ENCODE results near the gene PNPLA7.

The PNPLA7 gene

DNA sequence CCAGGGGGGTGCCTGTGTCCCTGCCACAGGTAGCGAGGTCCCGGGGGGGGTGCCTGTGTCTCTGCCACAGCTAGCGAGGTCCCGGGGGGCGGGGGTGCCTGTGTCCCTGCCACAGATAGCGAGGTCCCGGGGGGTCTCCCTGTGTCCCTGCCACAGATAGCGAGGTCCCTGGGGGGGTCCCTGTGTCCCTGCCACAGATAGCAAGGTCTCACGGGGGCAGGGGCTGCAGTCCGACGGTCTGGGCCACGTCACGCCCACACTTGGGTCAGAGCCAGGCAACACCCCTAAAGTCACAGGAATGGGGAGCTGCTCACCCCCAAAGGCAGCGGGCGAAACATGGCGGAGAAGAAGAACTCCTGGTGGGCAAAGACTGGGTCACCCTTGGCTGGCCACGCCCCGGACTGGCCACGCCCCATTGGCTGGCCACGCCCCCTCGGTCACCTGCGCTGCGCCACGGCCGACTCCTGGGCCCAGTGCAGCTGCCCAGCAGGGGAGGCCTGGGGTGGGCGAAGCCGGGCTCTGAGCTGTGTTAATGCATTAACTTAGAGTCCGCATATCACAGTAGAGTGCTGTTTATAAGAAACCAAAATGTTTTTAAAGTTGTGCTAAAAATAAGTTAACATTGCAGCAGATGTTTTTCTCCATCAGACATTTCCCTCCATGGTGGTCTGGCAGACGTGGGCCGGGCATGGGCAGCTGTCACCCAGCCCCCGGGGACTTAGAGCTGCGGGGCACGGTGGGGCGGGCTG, 120.1 kb downstream of the PNPLA7 start:
- Histone ChIP-seq H3K4me1 (ENCODE audit: insufficient read depth, low read length) (no peaks in the 10 kb centered on the region; the same call in 1 of the 2 replicates), H3K36me3 (ENCODE audit: insufficient read depth, low read length) (no peaks in the 10 kb centered on the region), H3K9me3 (ENCODE audit: control insufficient read depth, insufficient read depth, low read length) (no peaks in the 10 kb centered on the region), H3K9ac (ENCODE audit: low read depth, low read length) (no peak overlapping the region; the same call in 1 of the 2 replicates)

DNA sequence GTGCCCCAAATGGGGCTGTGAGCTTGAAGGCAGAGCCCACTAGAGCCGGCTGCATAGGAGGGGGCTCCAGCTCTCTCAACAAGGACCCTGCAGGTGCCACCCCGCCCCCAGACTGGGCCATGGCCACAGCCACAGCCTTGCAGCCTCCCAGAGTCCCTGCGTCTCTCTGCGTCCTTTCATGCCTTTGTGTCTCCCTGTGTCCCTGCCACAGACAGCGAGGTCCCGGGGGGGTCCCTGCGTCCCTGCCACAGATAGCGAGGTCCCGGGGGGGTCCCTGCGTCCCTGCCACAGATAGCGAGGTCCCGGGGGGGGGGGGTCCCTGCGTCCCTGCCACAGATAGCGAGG, 120.7 kb downstream of the PNPLA7 start:
- H3K9me3 ChIP-seq (ENCODE audit: control insufficient read depth, insufficient read depth, low read length) = no peaks in the 10 kb centered on the region
- H3K4me1 ChIP-seq (ENCODE audit: insufficient read depth, low read length) = no peaks in the 10 kb centered on the region; the same call in 1 of the 2 replicates
- H3K36me3 ChIP-seq (ENCODE audit: insufficient read depth, low read length) = no peaks in the 10 kb centered on the region
- no peak overlapping the region for H3K9ac ChIP-seq (ENCODE audit: low read depth, low read length)

GRCh38 chr9:137428841-137429545, 121.2 kb downstream of the PNPLA7 start:
- Histone ChIP-seq H3K9me3 (ENCODE audit: control insufficient read depth, insufficient read depth, low read length) (no peaks in the 10 kb centered on the region), H3K36me3 (ENCODE audit: insufficient read depth, low read length) (no peaks in the 10 kb centered on the region), H3K9ac (ENCODE audit: low read depth, low read length) (no peak overlapping the region), H3K4me1 (ENCODE audit: insufficient read depth, low read length) (no peaks in the 10 kb centered on the region; the same call in 1 of the 2 replicates)

DNA sequence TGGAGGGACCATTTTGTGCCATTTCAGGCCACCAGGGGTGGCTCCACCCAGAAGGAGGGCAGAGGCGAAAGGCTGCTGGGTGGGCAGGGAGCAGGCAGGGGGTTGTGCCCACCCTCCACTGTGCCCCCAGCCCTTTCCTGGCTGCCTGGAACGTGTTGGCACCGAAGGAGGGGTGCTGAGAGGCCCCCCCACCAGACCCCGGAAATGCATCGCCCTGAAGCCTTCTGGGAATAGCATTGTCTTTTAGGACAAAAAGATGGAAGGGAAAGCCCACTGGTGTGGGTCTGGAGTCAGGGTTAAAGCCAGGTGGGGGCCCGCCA, 121.9 kb downstream of the PNPLA7 start:
- Histone ChIP-seq H3K4me1 (ENCODE audit: insufficient read depth, low read length) (no peaks in the 10 kb centered on the region; the same call in 1 of the 2 replicates), H3K9ac (ENCODE audit: low read depth, low read length) (no peak overlapping the region), H3K9me3 (ENCODE audit: control insufficient read depth, insufficient read depth, low read length) (no peaks in the 10 kb centered on the region), H3K36me3 (ENCODE audit: insufficient read depth, low read length) (no peaks in the 10 kb centered on the region)

DNA sequence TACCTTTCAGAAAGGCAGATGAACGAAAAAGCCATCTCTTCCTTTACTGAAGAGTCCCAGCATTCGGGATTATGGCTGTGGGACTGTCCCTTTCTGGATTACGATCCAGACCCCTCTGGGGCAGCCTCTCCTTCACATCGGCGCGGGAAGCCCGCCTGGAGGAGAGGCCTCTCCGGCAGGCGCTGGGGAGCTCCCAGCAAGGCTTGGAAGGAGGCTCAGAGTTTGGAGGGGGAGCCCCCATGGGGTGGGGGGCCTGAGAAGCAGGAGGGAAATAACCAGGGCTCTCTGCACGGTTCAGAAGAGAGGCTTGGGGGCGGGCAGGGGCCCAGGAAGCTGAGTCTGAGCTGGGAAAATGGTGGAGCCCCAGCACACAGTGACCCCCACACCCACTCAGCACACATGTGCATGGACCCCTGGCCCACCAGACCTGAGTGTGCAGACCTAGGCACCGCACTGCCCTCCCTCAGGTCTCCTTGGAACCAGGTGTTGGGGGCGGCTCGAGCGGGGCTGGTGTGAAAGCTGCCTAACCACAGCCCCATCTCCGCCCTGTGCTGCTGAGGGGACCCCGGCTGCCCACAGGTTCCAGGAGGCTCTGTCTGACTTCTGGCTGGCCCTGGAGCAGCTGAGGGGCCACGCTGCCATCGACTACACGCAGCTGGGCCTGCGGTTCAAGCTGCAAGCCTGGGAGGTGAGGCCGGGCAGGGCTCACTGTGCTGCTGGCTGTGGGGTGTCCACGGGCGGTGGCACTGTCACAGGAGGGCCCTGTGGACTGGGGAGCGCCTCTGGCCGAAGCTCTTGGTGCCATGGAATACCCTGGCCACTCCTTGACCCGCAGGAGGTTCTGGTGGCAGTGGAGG, 122.5 kb downstream of the PNPLA7 start:
- no peaks in the 10 kb centered on the region; the same call in 1 of the 2 replicates for H3K4me1 ChIP-seq (ENCODE audit: insufficient read depth, low read length)
- H3K9me3 ChIP-seq (ENCODE audit: control insufficient read depth, insufficient read depth, low read length) = no peaks in the 10 kb centered on the region
- H3K36me3 ChIP-seq (ENCODE audit: insufficient read depth, low read length) = no peaks in the 10 kb centered on the region
- H3K9ac ChIP-seq (ENCODE audit: low read depth, low read length) = no peak overlapping the region

- no peaks in the 10 kb centered on the region; the same call in 1 of the 2 replicates for H3K4me1 ChIP-seq (ENCODE audit: insufficient read depth, low read length)
- no peak overlapping the region for H3K9ac ChIP-seq (ENCODE audit: low read depth, low read length)
- no peaks in the 10 kb centered on the region for H3K9me3 ChIP-seq (ENCODE audit: control insufficient read depth, insufficient read depth, low read length)
- no peaks in the 10 kb centered on the region for H3K36me3 ChIP-seq (ENCODE audit: insufficient read depth, low read length)
Measured at GRCh38 chr9:137426018-137426681, 124.1 kb downstream of the PNPLA7 start.

DNA sequence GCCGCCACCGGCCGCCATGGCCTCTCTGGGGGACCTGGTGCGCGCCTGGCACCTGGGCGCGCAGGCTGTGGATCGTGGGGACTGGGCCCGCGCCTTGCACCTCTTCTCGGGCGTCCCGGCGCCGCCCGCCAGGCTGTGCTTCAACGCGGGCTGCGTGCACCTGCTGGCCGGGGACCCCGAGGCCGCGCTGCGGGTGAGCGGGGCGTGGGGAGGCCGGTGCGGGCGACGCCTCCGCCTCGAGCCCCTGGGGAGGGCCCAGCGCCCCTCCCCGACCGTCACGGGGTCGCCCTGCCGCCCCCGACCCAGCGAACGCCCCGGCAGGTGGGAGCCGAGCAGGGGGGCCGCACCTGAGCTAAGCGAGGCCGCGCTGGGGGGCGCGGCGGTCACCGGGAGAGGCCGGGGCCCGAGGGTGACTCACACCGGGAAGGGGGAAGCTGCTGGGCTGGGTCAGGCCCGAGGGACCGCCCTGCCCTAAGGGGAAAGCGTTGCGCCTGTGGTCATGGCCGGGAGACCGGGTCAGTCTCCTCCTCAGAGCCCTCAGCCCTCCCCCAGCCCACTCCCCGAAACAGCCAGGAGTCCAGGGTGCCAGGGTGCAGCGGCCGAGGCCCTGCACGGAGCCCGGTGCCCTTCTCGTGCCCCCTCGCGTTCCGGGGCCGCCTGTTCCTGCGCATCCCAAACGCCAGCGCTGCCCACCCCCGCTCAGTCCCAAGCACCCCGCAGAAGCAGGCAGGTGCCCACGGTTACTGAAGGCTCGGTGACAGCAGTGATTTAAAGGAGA, 126.5 kb downstream of the PNPLA7 start:
- no peaks in the 10 kb centered on the region for H3K36me3 ChIP-seq (ENCODE audit: insufficient read depth, low read length)
- H3K4me1 ChIP-seq (ENCODE audit: insufficient read depth, low read length) = no peaks in the 10 kb centered on the region; the same call in 1 of the 2 replicates
- H3K9ac ChIP-seq (ENCODE audit: low read depth, low read length) = peak overlapping the region; percentile 74
- H3K9me3 ChIP-seq (ENCODE audit: control insufficient read depth, insufficient read depth, low read length) = no peaks in the 10 kb centered on the region

DNA sequence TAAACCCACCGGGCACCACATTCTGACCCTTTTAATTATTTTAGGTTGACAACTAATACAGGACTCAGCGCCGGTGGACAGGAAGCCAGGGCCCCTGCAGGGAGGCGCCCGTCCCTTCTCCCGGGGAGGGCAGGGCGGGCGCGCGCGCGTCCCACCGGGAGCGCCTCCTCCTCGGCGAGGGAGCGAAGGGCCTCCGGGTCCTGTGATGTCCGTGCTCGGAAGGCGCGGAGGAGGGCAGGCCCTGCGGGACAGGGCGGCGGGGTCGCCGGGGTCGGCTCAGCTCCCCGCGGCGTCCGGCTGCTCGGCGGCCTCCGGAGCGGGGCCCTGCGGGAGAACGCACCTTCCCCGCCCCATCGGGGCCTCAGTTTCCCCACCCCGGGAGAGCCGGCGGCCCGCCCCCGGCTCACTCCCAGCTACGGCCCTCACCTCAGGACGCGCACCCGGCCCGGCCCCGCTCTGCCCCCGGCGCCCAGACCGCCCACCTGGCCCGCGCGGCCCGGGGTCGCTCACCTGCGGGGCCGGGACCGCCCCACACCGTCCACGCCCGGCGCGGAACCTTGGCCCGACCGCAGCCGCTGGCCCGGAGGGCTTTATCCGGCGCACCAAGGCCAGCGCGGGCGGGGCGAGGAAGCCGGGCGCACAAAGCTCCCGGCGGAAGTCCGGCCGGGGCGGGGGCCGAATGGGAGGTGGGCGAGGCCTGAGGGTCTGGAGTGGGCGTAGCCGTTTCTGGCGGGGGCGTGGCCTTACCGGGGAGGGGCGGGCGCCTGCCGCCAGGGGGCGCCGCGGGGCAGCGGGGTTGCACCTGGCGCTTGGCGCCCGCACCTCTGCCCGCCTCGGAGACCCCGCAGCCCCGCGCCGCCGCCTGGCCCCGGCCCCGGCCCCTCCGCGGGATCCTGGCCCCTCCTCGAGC, 127.3 kb downstream of the PNPLA7 start, which contains the start of the genes EXD3 and NOXA1:
TSS of gene EXD3 (minus strand) at position 559 of the 910 bp plus-strand sequence. CDS start 27,805 bp downstream, outside the sequence.
TSS of gene NOXA1 (plus strand) at position 790 of the 910 bp plus-strand sequence. CDS start 137 bp downstream, outside the sequence.
- no peaks in the 10 kb centered on the region; the same call in 1 of the 2 replicates for H3K4me1 ChIP-seq (ENCODE audit: insufficient read depth, low read length)
- no peaks in the 10 kb centered on the region for H3K9me3 ChIP-seq (ENCODE audit: control insufficient read depth, insufficient read depth, low read length)
- H3K36me3 ChIP-seq (ENCODE audit: insufficient read depth, low read length) = no peaks in the 10 kb centered on the region
- peak within 1 kb of the TSS; percentile 93 for H3K9ac ChIP-seq (ENCODE audit: low read depth, low read length)

GRCh38 chr9:137421838-137422603, 128.2 kb downstream of the PNPLA7 start:
- Histone ChIP-seq H3K9me3 (ENCODE audit: control insufficient read depth, insufficient read depth, low read length) (no peaks in the 10 kb centered on the region), H3K9ac (ENCODE audit: low read depth, low read length) (peak overlapping the region; percentile 93), H3K4me1 (ENCODE audit: insufficient read depth, low read length) (no peaks in the 10 kb centered on the region; the same call in 1 of the 2 replicates), H3K36me3 (ENCODE audit: insufficient read depth, low read length) (no peaks in the 10 kb centered on the region)

DNA sequence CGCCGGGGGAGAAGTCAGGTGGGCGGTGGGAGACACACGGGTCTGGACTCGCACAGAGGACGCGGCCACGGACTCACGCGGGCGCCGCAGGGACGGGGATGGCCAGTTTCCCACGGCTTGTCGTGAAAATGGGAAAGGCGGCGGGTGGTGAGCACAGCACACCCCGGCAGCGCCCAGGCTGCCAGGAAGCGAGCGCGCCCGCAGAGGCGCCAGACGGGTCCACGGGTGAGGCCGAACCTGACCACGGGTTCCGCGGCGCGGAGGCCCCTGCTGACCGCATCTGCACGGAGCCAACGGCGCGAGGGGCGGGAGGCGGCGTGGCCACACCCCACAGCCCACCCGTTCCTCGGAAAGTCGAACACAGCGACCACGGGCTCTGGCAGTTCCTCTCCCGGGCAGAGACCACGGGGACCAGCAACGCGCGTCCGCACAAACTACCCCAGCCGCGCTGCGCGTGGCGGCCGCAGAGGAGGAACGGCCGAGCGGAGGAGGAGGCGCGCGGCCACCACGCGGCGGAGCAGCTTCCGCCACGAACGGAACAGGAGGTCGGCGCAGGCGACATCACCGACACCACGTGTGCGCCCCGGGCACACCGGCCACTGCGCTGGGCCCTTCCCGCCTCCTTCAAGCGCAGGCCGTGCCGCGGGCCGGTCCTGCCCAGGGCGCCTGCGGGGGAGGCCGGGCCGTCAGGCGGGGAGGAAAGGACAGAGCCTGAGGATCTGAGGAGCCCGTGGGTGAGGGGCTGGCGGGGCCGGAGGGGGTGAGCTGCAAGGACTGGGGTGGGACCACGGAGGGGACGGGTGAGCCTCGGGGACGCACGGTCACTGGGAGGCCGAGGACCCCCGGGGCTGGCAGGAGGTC, 132.8 kb downstream of the PNPLA7 start:
- H3K36me3 ChIP-seq (ENCODE audit: insufficient read depth, low read length) = no peaks in the 10 kb centered on the region
- no peaks in the 10 kb centered on the region for H3K9me3 ChIP-seq (ENCODE audit: control insufficient read depth, insufficient read depth, low read length)
- H3K4me1 ChIP-seq (ENCODE audit: insufficient read depth, low read length) = no peaks in the 10 kb centered on the region
- H3K9ac ChIP-seq (ENCODE audit: low read depth, low read length) = no peak overlapping the region

DNA sequence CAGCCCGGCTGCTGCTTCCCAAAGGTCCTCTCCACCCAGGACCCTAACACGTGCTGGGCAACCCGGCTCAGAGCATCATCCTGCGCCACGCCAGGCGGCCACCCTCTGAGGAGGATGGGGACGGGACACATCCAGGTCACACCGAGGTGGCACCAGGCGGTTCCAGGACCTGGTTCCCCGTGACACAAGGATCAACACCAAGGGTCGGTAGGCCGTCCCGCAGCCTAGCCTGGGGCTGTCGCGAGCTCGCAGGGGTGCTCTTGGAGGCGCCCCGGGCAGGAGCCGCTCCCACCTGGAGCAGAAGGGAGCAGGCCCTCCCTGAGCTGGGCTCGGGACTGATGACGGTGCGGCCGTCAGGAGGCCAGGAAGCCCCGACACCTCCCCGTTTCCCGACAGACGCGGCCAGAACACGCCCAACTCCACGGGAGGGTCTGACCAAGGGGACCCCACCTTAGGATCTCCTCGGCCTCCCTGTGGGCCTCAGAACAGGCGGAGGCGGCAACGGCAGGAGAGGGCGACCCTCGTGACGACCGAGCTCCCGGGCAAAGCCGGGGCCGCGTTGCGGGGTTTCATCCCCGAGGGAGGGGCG, 133.5 kb downstream of the PNPLA7 start:
- Histone ChIP-seq H3K36me3 (ENCODE audit: insufficient read depth, low read length) (no peaks in the 10 kb centered on the region), H3K9ac (ENCODE audit: low read depth, low read length) (no peak overlapping the region), H3K9me3 (ENCODE audit: control insufficient read depth, insufficient read depth, low read length) (no peaks in the 10 kb centered on the region), H3K4me1 (ENCODE audit: insufficient read depth, low read length) (peaks cover 5% of the 10 kb centered on the region; the same call in 1 of the 2 replicates)

All from ES-I3 (cell line).